Body of pancreas (tissue), 4 donors: Measurements from ENCODE around the gene GRK1. TPM values are rescaled to one million over a fixed set of nuclear protein-coding genes. Genes with fewer than 3 reads are reported as not detected.
A peak's percentile ranks its signal among the peaks of the same experiment; 100 is the strongest.

Experiments
- ATAC-seq: fragments of 150-250 bp; one replicate; pipeline ENCODE4 v1.9.1; 2016
- DNase-seq, 4 donors: peaks; one replicate each; pipeline ENCODE4 v3.0.0-alpha.2; 2019
- H3K27ac ChIP-seq, 4 donors: fragments of 200-600 bp; sonication (generic); 1 replicate in 3 of 4; 2 replicates in 1 of 4; pipeline versions ENCODE4 v1.5.1 to v1.6.1; 2016 to 2019; ENCODE audit warnings: mild to moderate bottlenecking in 1 of 4, mixed read lengths in 1 of 4, moderate library complexity in 1 of 4
- H3K27me3 ChIP-seq, 2 donors: fragments of 200-600 bp; sonication (generic); one replicate each; pipeline ENCODE4 v1.6.0; 2016; ENCODE audit warnings: mild to moderate bottlenecking in 1 of 2
- H3K36me3 ChIP-seq, 2 donors: fragments of 200-600 bp; sonication (generic); replicated peaks in 1 of 2; 2 replicates each; pipeline ENCODE4 v1.5.1; 2016; ENCODE audit warnings: low read depth in 2 of 2; ENCODE audit not compliant: insufficient read depth in 1 of 2
- H3K4me1 ChIP-seq: fragments of 200-600 bp; sonication (generic); one replicate; pipeline ENCODE4 v1.6.0; 2016
- H3K4me3 ChIP-seq, 2 donors: fragments of 200-600 bp; sonication (generic); 1 replicate in 1 of 2; 2 replicates in 1 of 2; pipeline ENCODE4 v1.5.1; 2016 to 2019
- H3K9me3 ChIP-seq, 3 donors: fragments of 200-600 bp; sonication (generic); 1 replicate in 2 of 3; 2 replicates in 1 of 3; pipeline ENCODE4 v1.5.1; 2016
- CTCF ChIP-seq, 7 experiments: fragments of 450-650 bp in 4 of 7; fragments of 200-600 bp in 3 of 7; sonication (generic) in 3 of 7; IDR thresholded peaks; one replicate each; pipeline ENCODE4 v1.5.1; 2016 to 2019; ENCODE audit warnings: antibody characterized with exemption in 7 of 7
- POLR2A ChIP-seq, 3 donors: fragments of 450-650 bp; IDR thresholded peaks; one replicate each; pipeline ENCODE4 v1.6.1; 2016; ENCODE audit warnings: antibody characterized with exemption in 3 of 3, mild to moderate bottlenecking in 2 of 3
- WGBS, 2 donors: methylation state at CpG; one replicate each; pipeline ENCODE4 v1.1.5; 2017; 5-methylcytosine and 5-hydroxymethylcytosine counted together
- intact Hi-C: fragments of 100-400 bp; cut with DNase I; formaldehyde crosslinking; loops from one replicate; pipeline ENCODE4 v1.15.1; 2023
- total RNA-seq, 2 donors: library from RNA; depleted of rRNA; stranded (reverse); fragments of >200 nt; gene quantifications; one replicate each; pipeline ENCODE4 v1.1.0, GENCODE V29; 2016

The GRK1 gene
- total RNA-seq, 2 donors from 2014 or later, result not detected

GRCh38 chr13:113746671-113747070, 79.7 kb downstream of the GRK1 start:
- intact Hi-C loops, result no loop called here
- DNase-seq (peak in 1 of 4 donors; percentile 2), ATAC-seq (no peak)
- Histone ChIP-seq H3K4me3 (no peak overlapping the region), H3K27ac (no peak overlapping the region), H3K9me3 (no peaks in the 10 kb centered on the region), H3K36me3 (no peaks in the 10 kb centered on the region), H3K4me1 (no peaks in the 10 kb centered on the region), H3K27me3 (no peaks in the 10 kb centered on the region)
- 86% methylated on average over 8 to 12 of the region's 12 CpGs for WGBS, 2 donors
- TF ChIP-seq CTCF (IDR thresholded peaks at IDR 0.05) (no peak), POLR2A (IDR thresholded peaks at IDR 0.05) (no peak)

DNA sequence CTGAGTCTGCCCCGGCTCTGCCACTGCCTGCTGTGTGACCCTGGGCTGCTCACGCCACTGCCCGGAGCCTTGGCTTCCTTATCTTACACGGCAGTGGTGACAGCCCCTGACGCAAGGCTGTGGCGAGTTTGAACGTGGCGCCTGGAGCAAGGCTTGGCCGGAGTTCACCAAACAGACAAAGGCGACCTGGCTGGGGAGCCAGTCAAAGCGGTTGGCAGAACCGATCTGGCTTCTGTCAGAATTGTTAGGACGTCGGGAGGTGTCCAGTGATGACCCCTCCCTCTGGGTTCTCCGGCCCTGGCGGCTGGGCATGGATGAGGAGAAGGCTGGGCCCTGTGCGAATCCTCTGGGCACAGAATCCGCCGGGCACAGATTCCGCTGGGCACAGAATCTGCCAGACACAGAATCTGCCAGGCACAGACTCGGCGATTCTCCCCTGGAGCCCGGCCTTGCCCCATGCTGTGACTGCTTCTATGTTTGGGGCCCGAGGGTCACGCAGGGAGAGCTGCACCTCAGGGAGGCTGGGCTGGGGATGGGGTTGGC, 80.3 kb downstream of the GRK1 start:
- no peak overlapping the region for H3K27ac ChIP-seq
- no peaks in the 10 kb centered on the region for H3K27me3 ChIP-seq
- H3K36me3 ChIP-seq, result no peaks in the 10 kb centered on the region
- TF ChIP-seq POLR2A (IDR thresholded peaks at IDR 0.05) (no peak), CTCF (IDR thresholded peaks at IDR 0.05) (no peak)
- H3K9me3 ChIP-seq, result no peaks in the 10 kb centered on the region
- DNase-seq (peak in 1 of 4 donors; percentile 7), ATAC-seq (peak; percentile 12)
- intact Hi-C loops, result no loop called here
- WGBS, 2 donors, result 79 to 89% methylated on average over 12 to 24 of the region's 25 CpGs
- no peak overlapping the region for H3K4me3 ChIP-seq
- H3K4me1 ChIP-seq, result no peaks in the 10 kb centered on the region

- ATAC-seq (no peak), DNase-seq (peak in 1 of 4 donors; percentile 7)
- Histone ChIP-seq H3K27me3 (no peaks in the 10 kb centered on the region), H3K4me3 (no peak overlapping the region), H3K36me3 (no peaks in the 10 kb centered on the region), H3K4me1 (no peaks in the 10 kb centered on the region), H3K27ac (no peak overlapping the region), H3K9me3 (no peaks in the 10 kb centered on the region)
- 77 to 78% methylated on average over 16 to 25 of the region's 25 CpGs for WGBS, 2 donors
- TF ChIP-seq CTCF (IDR thresholded peaks at IDR 0.05), result no peak
- TF ChIP-seq POLR2A (IDR thresholded peaks at IDR 0.05), result no peak
- intact Hi-C loops, result no loop called here
These were observed 81.3 kb downstream of the GRK1 start for GRCh38 chr13:113748101-113748861.

DNA sequence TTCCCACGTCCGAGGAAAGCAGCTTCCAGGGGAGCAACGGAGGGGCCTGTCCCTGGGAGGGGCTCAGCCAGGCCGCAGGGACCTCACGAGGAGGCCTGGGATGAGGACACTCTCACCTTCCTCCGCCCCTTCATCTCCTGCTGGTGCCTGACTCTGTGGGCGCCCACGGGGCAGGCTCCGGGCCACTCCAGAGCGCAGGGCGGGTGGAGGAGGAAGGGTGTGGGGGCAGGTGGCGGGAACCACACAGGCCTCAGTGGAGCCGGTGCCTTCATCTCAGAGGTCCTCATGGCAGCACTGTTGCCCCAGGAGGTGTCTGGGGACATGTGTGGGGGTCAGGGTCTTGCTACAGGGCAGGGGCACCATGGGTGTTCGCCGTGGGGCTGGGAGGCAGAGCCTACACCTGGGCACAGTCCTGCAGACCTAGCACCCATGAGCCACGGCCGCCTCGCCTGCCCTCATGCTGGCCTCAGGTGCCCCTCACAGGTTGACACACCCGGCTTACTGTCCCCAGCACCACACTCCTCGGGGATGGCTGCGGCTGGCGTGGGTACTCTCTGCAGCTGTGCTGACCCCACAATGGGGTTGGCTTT, 81.9 kb downstream of the GRK1 start:
- intact Hi-C loops, result no loop called here
- DNase-seq (peak in 1 of 4 donors; percentile 9), ATAC-seq (no peak)
- Histone ChIP-seq H3K27ac (no peak overlapping the region), H3K36me3 (no peaks in the 10 kb centered on the region), H3K4me3 (no peak overlapping the region), H3K9me3 (no peaks in the 10 kb centered on the region), H3K27me3 (no peaks in the 10 kb centered on the region), H3K4me1 (no peaks in the 10 kb centered on the region)
- 86 to 87% methylated on average over 11 to 20 of the region's 22 CpGs for WGBS, 2 donors
- TF ChIP-seq CTCF (IDR thresholded peaks at IDR 0.05) (no peak), POLR2A (IDR thresholded peaks at IDR 0.05) (no peak)
